Right atrium auricular region (tissue), 2 donors: ENCODE measurements around the gene ZCWPW1. TPM values are rescaled to one million over a fixed set of nuclear protein-coding genes. Genes with fewer than 3 reads are reported as not detected.

Experiments
- DNase-seq: peaks from one replicate; pipeline ENCODE4 v3.0.0-alpha.2; 2019; ENCODE audit warnings: low spot score
- H3K27ac ChIP-seq, 2 donors: fragments of 200-600 bp; sonication (generic); 1 replicate in 1 of 2; 2 replicates in 1 of 2; pipeline ENCODE4 v1.5.1; 2016 to 2019
- H3K27me3 ChIP-seq, 2 donors: fragments of 200-600 bp; sonication (generic); one replicate each; pipeline versions ENCODE4 v1.5.1 to v1.6.0; 2017 to 2019
- H3K36me3 ChIP-seq: fragments of 200-600 bp; sonication (generic); one replicate; pipeline ENCODE4 v1.5.1; 2016
- H3K4me1 ChIP-seq, 2 donors: fragments of 200-600 bp; sonication (generic); one replicate each; pipeline versions ENCODE4 v1.5.1 to v1.6.0; 2017 to 2019
- H3K4me3 ChIP-seq, 2 donors: fragments of 200-600 bp; sonication (generic); 1 replicate in 1 of 2; 2 replicates in 1 of 2; pipeline ENCODE4 v1.5.1; 2017 to 2019; ENCODE audit warnings: mild to moderate bottlenecking in 1 of 2, moderate library complexity in 1 of 2
- H3K9me3 ChIP-seq, 2 donors: fragments of 200-600 bp; sonication (generic); one replicate each; pipeline ENCODE4 v1.5.1; 2019
- total RNA-seq, 2 donors: library from RNA; depleted of rRNA; stranded (reverse); fragments of >200 nt; gene quantifications; one replicate each; pipeline ENCODE4 v1.1.0, GENCODE V29; 2016
- TF ChIP-seq, protein P1 (sequence below), 2 donors: fragments of 200-600 bp; sonication (generic); IDR thresholded peaks; one replicate each; pipeline ENCODE4 v1.5.1; 2019; ENCODE audit warnings: antibody characterized with exemption in 2 of 2

The ZCWPW1 gene
- total RNA-seq, 2 donors from 2014 or later, result 2.1 to 8.5 TPM

DNA sequence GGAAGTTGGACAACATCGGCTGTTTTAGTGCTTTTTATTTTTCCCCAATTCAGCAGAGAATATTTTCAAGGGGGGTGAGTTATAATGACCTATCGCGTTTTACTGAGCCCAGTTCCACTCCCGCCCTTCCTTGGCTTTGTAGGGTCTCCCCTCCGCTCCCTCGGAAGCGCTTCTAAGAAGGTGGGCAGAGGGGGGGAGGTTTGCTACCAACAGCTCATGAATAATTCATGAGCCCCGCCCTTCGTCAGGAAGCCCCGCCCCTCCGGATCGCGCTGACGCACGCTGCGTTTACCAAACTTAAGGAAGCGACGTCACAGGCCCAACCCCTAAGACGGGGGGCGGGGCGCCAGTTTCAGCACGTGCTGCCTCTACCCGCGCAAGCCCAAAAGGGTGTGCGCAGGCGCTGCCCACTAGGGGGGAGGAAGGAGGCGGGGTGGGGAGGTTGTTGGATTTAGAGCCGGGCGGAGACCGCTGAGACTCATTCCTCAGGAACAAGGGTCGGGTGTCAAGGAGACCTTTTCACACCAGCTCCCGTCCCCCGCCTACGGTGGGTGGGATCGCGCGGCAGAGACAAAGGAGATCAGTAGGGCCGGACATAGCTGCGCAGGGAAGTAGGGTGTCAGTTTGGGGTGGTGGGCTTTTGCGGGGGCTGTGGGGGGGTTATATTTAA is 599 bp upstream of the ZCWPW1 start:
- TF ChIP-seq, protein P1, sequence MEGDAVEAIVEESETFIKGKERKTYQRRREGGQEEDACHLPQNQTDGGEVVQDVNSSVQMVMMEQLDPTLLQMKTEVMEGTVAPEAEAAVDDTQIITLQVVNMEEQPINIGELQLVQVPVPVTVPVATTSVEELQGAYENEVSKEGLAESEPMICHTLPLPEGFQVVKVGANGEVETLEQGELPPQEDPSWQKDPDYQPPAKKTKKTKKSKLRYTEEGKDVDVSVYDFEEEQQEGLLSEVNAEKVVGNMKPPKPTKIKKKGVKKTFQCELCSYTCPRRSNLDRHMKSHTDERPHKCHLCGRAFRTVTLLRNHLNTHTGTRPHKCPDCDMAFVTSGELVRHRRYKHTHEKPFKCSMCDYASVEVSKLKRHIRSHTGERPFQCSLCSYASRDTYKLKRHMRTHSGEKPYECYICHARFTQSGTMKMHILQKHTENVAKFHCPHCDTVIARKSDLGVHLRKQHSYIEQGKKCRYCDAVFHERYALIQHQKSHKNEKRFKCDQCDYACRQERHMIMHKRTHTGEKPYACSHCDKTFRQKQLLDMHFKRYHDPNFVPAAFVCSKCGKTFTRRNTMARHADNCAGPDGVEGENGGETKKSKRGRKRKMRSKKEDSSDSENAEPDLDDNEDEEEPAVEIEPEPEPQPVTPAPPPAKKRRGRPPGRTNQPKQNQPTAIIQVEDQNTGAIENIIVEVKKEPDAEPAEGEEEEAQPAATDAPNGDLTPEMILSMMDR (IDR thresholded peaks at IDR 0.05), result no peak
- no peaks in the 10 kb centered on the region for H3K27me3 ChIP-seq
- H3K27ac ChIP-seq, result peak overlapping the region; percentile 95 to 98
- peak; percentile 100 for DNase-seq
- no peaks in the 10 kb centered on the region for H3K9me3 ChIP-seq
- peaks cover 0 to 32% of the 10 kb centered on the region in 2 donors for H3K4me1 ChIP-seq
- H3K36me3 ChIP-seq, result peaks cover 13% of the 10 kb centered on the region
- peak overlapping the region; percentile 71 to 89 for H3K4me3 ChIP-seq

DNA sequence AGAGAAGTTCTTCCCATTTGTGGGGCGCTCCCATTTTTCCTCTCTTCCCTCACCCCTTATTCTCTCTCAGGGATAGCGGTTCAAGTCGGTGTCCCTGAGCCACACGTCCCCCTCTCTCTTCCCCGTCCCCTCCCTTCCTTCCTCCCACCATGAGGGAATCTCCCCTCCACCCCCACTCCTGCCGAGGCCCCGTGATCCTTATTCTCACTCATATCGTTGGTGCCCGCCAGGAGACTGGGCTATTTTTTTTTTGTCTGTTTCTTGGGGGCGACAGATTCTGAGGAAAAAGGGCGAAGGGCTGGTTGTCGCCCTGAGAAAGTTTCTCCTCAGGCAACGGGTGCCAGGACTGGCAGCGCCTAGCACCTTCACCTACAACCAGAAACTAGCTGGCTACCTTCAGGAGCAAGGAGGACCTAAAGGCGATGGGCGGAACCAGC is 723 bp downstream of the ZCWPW1 start:
- H3K36me3 ChIP-seq, result peaks cover under 1% of the 10 kb centered on the region
- no peak for DNase-seq
- peak overlapping the region; percentile 95 to 98 for H3K27ac ChIP-seq

DNA sequence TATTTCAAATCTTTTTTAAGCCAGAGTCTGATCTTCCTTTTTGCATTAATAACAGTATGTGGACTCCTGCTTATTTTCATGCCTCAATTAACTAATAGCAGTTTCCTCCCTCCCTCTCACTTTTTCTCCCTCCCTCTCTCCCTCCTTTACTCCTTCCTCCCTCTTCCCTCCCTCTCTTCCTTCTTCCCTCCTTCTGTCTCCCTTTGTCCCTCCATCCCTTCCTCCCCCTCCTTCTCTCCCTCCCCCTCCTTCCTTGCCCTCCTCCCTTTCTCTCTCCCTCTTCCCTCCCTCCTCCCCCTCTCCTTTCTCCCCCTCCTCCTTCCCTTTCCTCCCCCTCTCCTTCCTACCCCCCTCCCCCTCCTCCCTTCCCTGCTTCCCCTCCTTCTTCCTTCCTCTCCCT is 2.0 kb downstream of the ZCWPW1 start:
- H3K4me3 ChIP-seq, result no peak overlapping the region
- TF ChIP-seq, protein P1 (IDR thresholded peaks at IDR 0.05), result no peak
- H3K27me3 ChIP-seq, result no peaks in the 10 kb centered on the region
- no peaks in the 10 kb centered on the region for H3K9me3 ChIP-seq
- H3K4me1 ChIP-seq, result peaks cover 0 to 21% of the 10 kb centered on the region in 2 donors
- no peaks in the 10 kb centered on the region for H3K36me3 ChIP-seq
- no peak overlapping the region for H3K27ac ChIP-seq
- DNase-seq, result no peak

More for the DNA sequence above, 723 bp downstream of the ZCWPW1 start:
- no peaks in the 10 kb centered on the region for H3K9me3 ChIP-seq
- no peaks in the 10 kb centered on the region for H3K27me3 ChIP-seq
- H3K4me3 ChIP-seq, result peak overlapping the region in 1 of 2 donors; percentile 89
- H3K4me1 ChIP-seq, result peaks cover 0 to 32% of the 10 kb centered on the region in 2 donors
- TF ChIP-seq, protein P1 (IDR thresholded peaks at IDR 0.05), result no peak

DNA sequence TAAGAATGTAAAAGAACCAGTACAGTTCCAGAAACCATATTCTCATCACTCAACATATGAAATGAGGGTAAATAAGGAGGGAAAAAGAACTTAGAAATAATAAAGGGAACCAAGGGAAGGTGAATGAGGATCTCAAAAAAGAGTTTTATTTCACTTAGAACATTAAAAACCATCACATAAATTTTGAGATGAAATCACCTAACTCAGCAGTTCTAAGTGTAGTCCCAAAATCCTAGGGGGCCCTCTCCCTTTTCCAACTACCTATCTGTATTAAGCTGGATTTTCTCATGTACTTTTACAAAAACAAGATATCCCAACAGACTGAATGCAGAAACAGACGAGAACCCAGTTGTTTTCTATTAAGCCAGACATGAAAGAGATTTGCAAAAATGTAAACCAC is 3.2 kb downstream of the ZCWPW1 start:
- no peak for DNase-seq
- H3K36me3 ChIP-seq, result no peaks in the 10 kb centered on the region
- H3K27me3 ChIP-seq, result no peaks in the 10 kb centered on the region
- no peaks in the 10 kb centered on the region for H3K9me3 ChIP-seq
- peaks cover 0 to 9% of the 10 kb centered on the region in 2 donors for H3K4me1 ChIP-seq
- H3K4me3 ChIP-seq, result no peak overlapping the region
- TF ChIP-seq, protein P1 (IDR thresholded peaks at IDR 0.05), result no peak
- H3K27ac ChIP-seq, result no peak overlapping the region

DNA sequence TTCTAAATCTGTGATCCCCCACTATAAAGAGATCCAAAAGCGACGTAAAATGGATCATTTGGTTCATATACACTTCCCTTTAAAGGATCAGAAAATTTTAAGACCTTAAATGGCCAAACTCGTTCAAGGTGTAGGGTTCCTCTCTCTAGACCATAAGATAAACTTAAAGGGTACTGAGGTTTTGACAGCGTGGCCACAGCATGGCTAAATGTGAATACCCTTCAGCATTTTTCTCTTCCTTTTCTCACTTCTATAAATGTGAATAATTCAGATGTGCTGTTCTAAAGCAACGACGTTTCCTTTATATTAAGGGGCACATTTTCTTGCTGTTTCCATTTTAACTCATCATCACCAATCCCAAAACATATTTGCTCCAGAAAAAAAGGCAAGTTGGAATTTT is 5.2 kb downstream of the ZCWPW1 start:
- no peaks in the 10 kb centered on the region for H3K27me3 ChIP-seq
- H3K36me3 ChIP-seq, result no peaks in the 10 kb centered on the region
- H3K9me3 ChIP-seq, result no peaks in the 10 kb centered on the region
- H3K4me3 ChIP-seq, result no peak overlapping the region
- H3K27ac ChIP-seq, result no peak overlapping the region
- TF ChIP-seq, protein P1 (IDR thresholded peaks at IDR 0.05), result no peak
- H3K4me1 ChIP-seq, result peaks cover 0 to 6% of the 10 kb centered on the region in 2 donors
- no peak for DNase-seq
